ENCODE results near the gene POLL. TPM values are rescaled to one million over a fixed set of nuclear protein-coding genes. Genes with fewer than 3 reads are reported as not detected.

Gene POLL
- total and polyA plus RNA-seq, 10 of the 15 experiments (the other 5 are each of a cell fraction or from before 2014, with no cell fraction given), result 1.5 to 25.4 (median 13.8) TPM

- in situ Hi-C loops (cut with MboI), result no loop called here
These were observed 822 bp upstream of the POLL start for GRCh38 chr10:101588879-101589278.

GRCh38 chr10:101585841-101586240, 2.2 kb downstream of the POLL start:
- WGBS (ENCODE audit: insufficient coverage, insufficient replicate concordance, low lambda C conversion rate, missing lambda C conversion rate), result 95% methylated on average over 9 of the region's 9 CpGs
- CTCF ChIA-PET, result interaction anchor here (0.9 to 1.8 kb wide), 4 partner anchors 15 to 195 kb away, joined by 3 to 9 read pairs (median 6); no protein-coding TSS in a partner anchor
- ATAC-seq, result no peak

More at GRCh38 chr10:101588879-101589278, 822 bp upstream of the POLL start:
- peaks cover 13% of the 10 kb centered on the region for H3K79me2 ChIP-seq (ENCODE audit: control insufficient read depth, insufficient read depth, low read length)
- 76% methylated on average over 5 of the region's 5 CpGs for WGBS (ENCODE audit: insufficient coverage, insufficient replicate concordance, low lambda C conversion rate, missing lambda C conversion rate)
- ATAC-seq (no peak), DNase-seq (ENCODE audit: low read depth, low spot score) (no peak), FAIRE-seq (no peak)
- ChIA-PET POLR2A (interaction anchor here (0.8 kb wide), 1 partner anchor 33 kb away, joined by 5 read pairs; no protein-coding TSS in a partner anchor), RAD21 (ENCODE audit: unreplicated experiment) (interaction anchor here (1.8 kb wide), 1 partner anchor 193 kb away, joined by 5 read pairs; no protein-coding TSS in a partner anchor), SMC1A (ENCODE audit: uncharacterized antibody, unreplicated experiment) (interaction anchor here (0.9 to 1.0 kb wide), 2 partner anchors 103 to 287 kb away, joined by 3 read pairs; no protein-coding TSS in a partner anchor), CTCF (interaction anchor here (0.6 to 2.8 kb wide), 6 partner anchors 14 to 195 kb away, joined by 3 to 14 read pairs (median 6); partner anchors contain the start of gene NPM3)
- no peaks in the 10 kb centered on the region for H3K9me3 ChIP-seq (replicated peaks; ENCODE audit: control insufficient read depth, insufficient read depth, low read length)
- peak overlapping the region; percentile 95 for H2AFZ ChIP-seq (ENCODE audit: control insufficient read depth, low read depth, low read length)
- peaks cover 0 to 2% of the 10 kb centered on the region in 2 experiments; a peak in 2 of 4 replicates for H3K36me3 ChIP-seq (ENCODE audit: control insufficient read depth in 2 of 2, insufficient read depth in 2 of 2, low read length in 1 of 2)
- H3K27ac ChIP-seq (ENCODE audit: control insufficient read depth, insufficient read depth), result no peak overlapping the region
- H3K4me3 ChIP-seq, result peak overlapping the region; percentile 79
- peak overlapping the region; percentile 81 for H3K9ac ChIP-seq (ENCODE audit: control insufficient read depth, insufficient read depth, low read length)
- no peaks in the 10 kb centered on the region for H3K27me3 ChIP-seq (replicated peaks in 1 of 2; ENCODE audit: control insufficient read depth in 2 of 2, insufficient read depth in 2 of 2, low read length in 1 of 2)
- no TSS peak for BruUV-seq (replicated peaks)
- intact Hi-C loops (cut with micrococcal nuclease; ENCODE audit: unreplicated experiment), result no loop called here
- H3K4me1 ChIP-seq (ENCODE audit: control insufficient read depth, insufficient read depth, low read length), result peaks cover 4% of the 10 kb centered on the region; the same call in 1 of the 2 replicates
- H3K4me2 ChIP-seq (ENCODE audit: control insufficient read depth, insufficient read depth), result peak overlapping the region; percentile 77
- TF ChIP-seq STAT1 (conservative IDR thresholded peaks at IDR 0.05) (no peak), SREBF1 (IDR thresholded peaks at IDR 0.05; ENCODE audit: low read length) (no peak), RUNX3 (IDR thresholded peaks at IDR 0.05; ENCODE audit: low read length) (no peak), STAT3 (IDR thresholded peaks at IDR 0.05; ENCODE audit: low read depth, low read length) (no peak), CHD4 (IDR thresholded peaks at IDR 0.05) (no peak), RFX5 (IDR thresholded peaks at IDR 0.05; ENCODE audit: low read depth, low read length) (peak; percentile 84), NFYB (IDR thresholded peaks at IDR 0.05; ENCODE audit: insufficient read depth, low read depth, low read length) (peak; percentile 61; the same call in 1 of the 2 replicates), BACH1 (IDR thresholded peaks at IDR 0.05; ENCODE audit: borderline replicate concordance) (no peak)
- no peaks in the 10 kb centered on the region for H4K20me1 ChIP-seq (ENCODE audit: control insufficient read depth, insufficient read depth)

More at GRCh38 chr10:101585841-101586240, 2.2 kb downstream of the POLL start:
- no peak for TF ChIP-seq SUZ12 (IDR thresholded peaks at IDR 0.05; ENCODE audit: unreplicated experiment)
- TF ChIP-seq GABPA (IDR thresholded peaks at IDR 0.05; ENCODE audit: low read depth), result no peak
- TF ChIP-seq RUNX3 (IDR thresholded peaks at IDR 0.05; ENCODE audit: low read length), result no peak
- no peak for TF ChIP-seq FOXM1 (IDR thresholded peaks at IDR 0.05; ENCODE audit: low read depth, low read length)
- no peak for TF ChIP-seq TARDBP (IDR thresholded peaks at IDR 0.05; ENCODE audit: borderline replicate concordance)
- no peak for TF ChIP-seq IRF5 (IDR thresholded peaks at IDR 0.05; ENCODE audit: borderline replicate concordance)
- no peak for TF ChIP-seq SMAD1 (IDR thresholded peaks at IDR 0.05; ENCODE audit: low read depth, partially characterized antibody)
- TF ChIP-seq ETV6 (conservative IDR thresholded peaks at IDR 0.05 in 1 of 2, IDR thresholded peaks at IDR 0.05 in 1 of 2; ENCODE audit: borderline replicate concordance in 1 of 2, low read depth in 1 of 2), result no peak
- TF ChIP-seq IRF3 (IDR thresholded peaks at IDR 0.05), result no peak
- TF ChIP-seq CHD2 (IDR thresholded peaks at IDR 0.05; ENCODE audit: borderline replicate concordance, low read depth, low read length), result no peak
- DNase-seq (ENCODE audit: low read depth, low spot score) (no peak), FAIRE-seq (no peak)
- no peak overlapping the region for H3K4me2 ChIP-seq (ENCODE audit: control insufficient read depth, insufficient read depth)
- no peak overlapping the region for H2AFZ ChIP-seq (ENCODE audit: control insufficient read depth, low read depth, low read length)
- no peak overlapping the region for H3K4me3 ChIP-seq
- H3K9ac ChIP-seq (ENCODE audit: control insufficient read depth, insufficient read depth, low read length), result no peak overlapping the region
- peaks cover 0 to 3% of the 10 kb centered on the region in 2 experiments; a peak in 3 of 4 replicates for H3K36me3 ChIP-seq (ENCODE audit: control insufficient read depth in 2 of 2, insufficient read depth in 2 of 2, low read length in 1 of 2)
- intact Hi-C loops (cut with micrococcal nuclease; ENCODE audit: unreplicated experiment), result no loop called here
- ChIA-PET SMC1A (ENCODE audit: uncharacterized antibody, unreplicated experiment) (interaction anchor here (0.7 to 1.3 kb wide), 3 partner anchors 9 to 17 kb away, joined by 3 to 5 read pairs (median 4); no protein-coding TSS in a partner anchor), POLR2A (interaction anchor here (0.6 to 1.3 kb wide), 2 partner anchors 10 to 181 kb away, joined by 4 to 6 read pairs; no protein-coding TSS in a partner anchor), RAD21 (ENCODE audit: unreplicated experiment) (interaction anchor here (1.0 kb wide), 2 partner anchors 195 to 372 kb away, joined by 3 read pairs; no protein-coding TSS in a partner anchor)
- H4K20me1 ChIP-seq (ENCODE audit: control insufficient read depth, insufficient read depth), result no peaks in the 10 kb centered on the region
- H3K27me3 ChIP-seq (replicated peaks in 1 of 2; ENCODE audit: control insufficient read depth in 2 of 2, insufficient read depth in 2 of 2, low read length in 1 of 2), result no peaks in the 10 kb centered on the region
- no peak overlapping the region for H3K27ac ChIP-seq (ENCODE audit: control insufficient read depth, insufficient read depth)
- H3K9me3 ChIP-seq (replicated peaks; ENCODE audit: control insufficient read depth, insufficient read depth, low read length), result no peaks in the 10 kb centered on the region
- peaks cover 4% of the 10 kb centered on the region; the same call in 1 of the 2 replicates for H3K4me1 ChIP-seq (ENCODE audit: control insufficient read depth, insufficient read depth, low read length)
- peaks cover 13% of the 10 kb centered on the region for H3K79me2 ChIP-seq (ENCODE audit: control insufficient read depth, insufficient read depth, low read length)
- BruUV-seq (replicated peaks), result no TSS peak
- in situ Hi-C loops (cut with MboI), result no loop called here

Measured in GM12878 (cell line).